HG02973 (cell line): ENCODE measurements around the gene KCNK18.

Experiments used
- ATAC-seq: cut with Tn5 transposase; IDR thresholded peaks from one replicate; pipeline ENCODE4 v1.9.1; 2021; ENCODE audit warnings: moderate library complexity; ENCODE audit not compliant: unreplicated experiment

KCNK18 gene

GRCh38 chr10:117250411-117250810, 53.1 kb downstream of the KCNK18 start:
- ATAC-seq, result no peak

- no peak for ATAC-seq
Observed at GRCh38 chr10:117253908-117254307, 56.6 kb downstream of the KCNK18 start.

GRCh38 chr10:117254338-117254737, 57.0 kb downstream of the KCNK18 start:
- no peak for ATAC-seq

- ATAC-seq, result no peak
Observed at GRCh38 chr10:117254774-117255735, 57.8 kb downstream of the KCNK18 start.

- no peak for ATAC-seq
Observed at GRCh38 chr10:117255835-117256460, 58.7 kb downstream of the KCNK18 start.

GRCh38 chr10:117256910-117257309, 59.6 kb downstream of the KCNK18 start:
- no peak for ATAC-seq

- ATAC-seq, result no peak
Observed at GRCh38 chr10:117257721-117258120, 60.4 kb downstream of the KCNK18 start.

GRCh38 chr10:117259279-117259678, 62.0 kb downstream of the KCNK18 start:
- no peak for ATAC-seq
